Subcutaneous adipose tissue (tissue), 4 donors: ENCODE data around the gene THRAP3. TPM values are rescaled to one million over a fixed set of nuclear protein-coding genes. Genes with fewer than 3 reads are reported as not detected.

ENCODE experiments used
- CTCF ChIP-seq: fragments of 450-650 bp; IDR thresholded peaks from one replicate; pipeline ENCODE4 v1.5.1; 2016; ENCODE audit warnings: low read depth, mild to moderate bottlenecking, control low read depth, antibody characterized with exemption, moderate library complexity
- total RNA-seq, 4 donors: library from RNA; depleted of rRNA; stranded (reverse); fragments of >200 nt; gene quantifications; one replicate each; pipeline ENCODE4 v1.1.0, GENCODE V29; 2016

The THRAP3 gene
- total RNA-seq, 4 donors from 2014 or later: 85.7 to 96.5 (median 87.6) TPM

- no peak for TF ChIP-seq CTCF
Measured at GRCh38 chr1:36178471-36179219, 45.6 kb upstream of the THRAP3 start.

DNA sequence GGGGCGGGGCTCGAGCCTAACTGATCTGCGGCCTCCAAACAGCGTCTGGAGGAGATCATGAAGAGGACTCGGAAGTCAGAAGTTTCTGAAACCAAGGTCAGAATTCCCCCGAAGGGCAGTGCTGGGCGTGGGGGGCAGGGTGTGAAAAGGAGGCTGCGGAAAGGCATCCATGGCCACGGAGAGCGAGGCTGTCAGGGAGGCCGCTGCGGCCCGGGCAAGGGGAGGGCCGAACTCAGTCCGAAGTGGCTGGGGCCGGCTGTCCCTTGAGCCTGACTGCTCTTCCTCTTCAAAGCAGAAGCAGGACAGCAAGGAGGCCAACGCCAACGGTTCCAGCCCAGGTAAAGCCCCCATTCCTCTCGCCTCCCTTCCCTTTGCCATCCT, 45.0 kb upstream of the THRAP3 start:
- no peak for TF ChIP-seq CTCF

DNA sequence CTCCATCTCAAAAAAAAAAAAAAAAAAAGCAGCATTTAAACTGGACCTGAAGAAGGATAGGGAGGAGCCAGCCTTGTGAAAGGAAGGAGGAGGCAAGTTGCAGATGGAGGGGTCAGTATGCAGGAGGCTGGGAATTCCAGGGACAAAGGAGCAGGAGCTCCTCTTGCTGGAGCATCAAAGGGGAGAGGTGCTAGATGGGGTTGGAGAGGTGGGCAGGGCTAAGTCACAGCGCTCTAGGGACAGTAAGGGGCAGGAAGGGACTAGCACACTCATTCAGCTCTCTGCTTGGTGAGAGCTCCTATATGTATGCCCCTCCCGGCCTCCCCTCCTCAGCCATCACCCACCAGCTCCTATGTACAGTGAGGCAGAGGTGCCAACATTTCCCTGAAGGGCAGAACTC, 41.5 kb upstream of the THRAP3 start:
- TF ChIP-seq CTCF: no peak

DNA sequence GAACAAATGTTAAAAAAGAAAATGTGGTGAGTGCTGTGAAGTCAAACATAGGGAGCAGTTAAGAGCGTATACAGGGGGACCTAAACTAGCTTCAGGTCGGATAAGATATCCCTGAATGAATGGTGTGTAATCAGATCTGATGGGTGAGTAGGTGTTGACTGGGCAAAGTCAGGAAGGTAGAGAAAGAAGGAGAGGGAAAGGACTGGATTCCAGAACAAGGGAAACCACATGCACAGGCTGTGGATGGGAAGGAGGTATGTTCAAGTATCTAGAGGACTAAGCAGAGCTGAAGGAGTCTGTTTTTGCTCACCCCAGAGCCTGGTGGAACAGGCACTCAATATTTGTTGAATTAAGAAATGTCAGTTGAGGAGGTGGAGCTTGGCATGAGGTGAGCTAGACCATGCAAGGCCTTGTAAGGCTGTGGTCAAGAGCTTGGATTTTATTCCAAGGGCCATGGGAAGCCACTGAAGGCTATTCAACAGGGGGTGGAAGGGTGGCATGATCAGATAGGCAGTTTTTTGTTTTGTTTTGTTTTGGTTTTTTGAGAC, 40.9 kb upstream of the THRAP3 start:
- no peak for TF ChIP-seq CTCF

DNA sequence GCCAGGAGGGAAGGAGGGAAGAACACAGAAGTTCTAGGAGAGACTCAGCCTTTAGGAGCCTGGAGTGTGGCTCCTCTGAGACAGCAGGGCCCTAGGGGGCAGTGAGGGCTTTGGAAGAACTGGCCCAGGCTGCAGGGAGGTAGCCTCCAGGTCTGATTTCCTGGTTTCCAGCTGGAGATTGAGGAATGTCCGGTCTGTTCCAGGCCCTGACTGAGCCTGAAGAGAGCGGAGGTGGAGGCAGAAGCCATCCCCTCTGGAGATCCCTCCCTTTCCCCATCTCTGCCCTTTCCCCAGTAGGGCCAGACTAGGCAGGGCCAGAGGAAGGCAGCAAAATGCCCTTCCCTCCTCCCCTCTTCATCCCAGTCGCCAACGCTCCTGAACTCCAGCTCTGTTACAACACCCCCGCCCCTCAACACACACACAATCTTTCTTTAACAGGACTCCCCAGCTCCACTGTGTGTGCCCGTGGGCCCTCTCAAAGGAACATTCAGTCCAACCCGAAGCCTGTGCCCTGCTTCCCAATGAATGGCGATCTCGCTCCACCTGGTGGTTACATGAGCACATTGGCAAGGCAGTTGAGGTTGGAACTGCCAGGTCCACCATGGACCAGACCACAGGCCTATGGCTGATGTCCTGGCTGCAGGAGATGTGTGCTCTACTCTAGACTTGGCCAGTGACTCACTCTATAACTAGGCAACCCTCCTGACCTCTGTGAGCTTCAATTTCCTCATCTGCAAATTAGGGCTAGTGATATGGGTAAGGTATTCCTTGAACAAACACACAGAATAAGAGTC, 36.2 kb upstream of the THRAP3 start:
- no peak for TF ChIP-seq CTCF

GRCh38 chr1:36198641-36199040, 25.6 kb upstream of the THRAP3 start:
- no peak for TF ChIP-seq CTCF
